K562 (cell line): Measurements from ENCODE around the gene USP32. TPM values are rescaled to one million over a fixed set of nuclear protein-coding genes. Genes with fewer than 3 reads are reported as not detected.
A peak's percentile ranks its signal among the peaks of the same experiment; 100 is the strongest.
"Not testable (repeated sequence)": the region's sequence is repeated elsewhere in the genome, so short reads cannot be mapped to it uniquely, and the experiment has no call there.

Experiments used
- ATAC-seq: fragments of 200-7000 bp; cut with Tn5 transposase; 3 replicates; pipeline ENCODE4 v1.9.1; 2020; ENCODE audit warnings: moderate library complexity
- BruUV-seq: library from RNA; stranded (reverse); fragments of 400-500 nt; replicated peaks from 2 replicates; lab custom pipeline; 2021; lab: Mats Ljungman, UMichigan
- CTCF ChIA-PET: fragments of 300-600 bp; formaldehyde crosslinking; extraction: SDS; loops from one replicate; lab custom pipeline; 2021; ENCODE audit warnings: low intra/inter-chr PET ratio; lab: Yijun Ruan, JAX
- POLR2A ChIA-PET: fragments of 300-600, 350-650 bp; sonication (Branson Sonifier 250); formaldehyde crosslinking; extraction: SDS; loops from one replicate; lab custom pipeline; 2021; ENCODE audit warnings: antibody characterized with exemption, inconsistent platforms; lab: Yijun Ruan, JAX
- DNase-seq, 4 experiments: peaks; one replicate each; pipeline versions ENCODE4 v3.0.0 to v3.0.0-alpha.2; 2011 to 2018; ENCODE audit warnings: low spot score in 3 of 4, mixed read lengths in 3 of 4; ENCODE audit errors: extremely low read depth in 1 of 4
- FAIRE-seq: peaks from 2 replicates; lab custom pipeline; 2011; peaks lifted over from hg19 to GRCh38; lab: Jason Lieb, UNC
- H2AFZ ChIP-seq: 2 replicates; pipeline ENCODE4 v1.6.0; 2011; ENCODE audit warnings: low read depth, low read length, control low read depth, inconsistent platforms
- H3K27ac ChIP-seq: fragments of 200-600 bp; 3 replicates; pipeline ENCODE4 v1.8.0; 2011; ENCODE audit warnings: low read depth, mild to moderate bottlenecking, control low read depth, inconsistent platforms, low read length, moderate library complexity, mixed read lengths; ENCODE audit errors: extremely low read depth
- H3K27me3 ChIP-seq, 2 experiments: fragments of 300-600 bp in 1 of 2; 2 replicates in 1 of 2; 3 replicates in 1 of 2; pipeline versions ENCODE4 v1.6.0 to v1.8.0; 2011; ENCODE audit warnings: inconsistent platforms in 2 of 2, low read length in 2 of 2, mild to moderate bottlenecking in 1 of 2, mixed read lengths in 1 of 2, moderate library complexity in 1 of 2; ENCODE audit not compliant: control insufficient read depth in 2 of 2, insufficient read depth in 2 of 2
- H3K36me3 ChIP-seq: fragments of 300-600 bp; 3 replicates; pipeline ENCODE4 v1.8.0; 2011; ENCODE audit warnings: mild to moderate bottlenecking, low read length, inconsistent platforms; ENCODE audit not compliant: control insufficient read depth, insufficient read depth
- H3K4me1 ChIP-seq, 2 experiments: fragments of 200-600 bp in 1 of 2; replicated peaks in 1 of 2; 2 replicates in 1 of 2; 3 replicates in 1 of 2; pipeline versions ENCODE4 v1.5.1 to v1.8.0; 2011; ENCODE audit warnings: inconsistent platforms in 2 of 2, low read length in 2 of 2, mild to moderate bottlenecking in 1 of 2, mixed read lengths in 1 of 2, moderate library complexity in 1 of 2; ENCODE audit not compliant: control insufficient read depth in 2 of 2, insufficient read depth in 2 of 2
- H3K4me2 ChIP-seq: 2 replicates; pipeline ENCODE4 v1.6.1; 2011; ENCODE audit warnings: low read length, control low read depth, inconsistent platforms, mixed read lengths; ENCODE audit not compliant: insufficient read depth
- H3K4me3 ChIP-seq: fragments of 200-600 bp; sonication (generic), shearing (Covaris generic); 2 replicates; pipeline ENCODE4 v1.5.1; 2016; ENCODE audit warnings: control low read depth, inconsistent platforms
- H3K79me2 ChIP-seq: fragments of 200-600 bp; 3 replicates; pipeline ENCODE4 v1.8.0; 2011; ENCODE audit warnings: low read length, inconsistent platforms; ENCODE audit not compliant: control insufficient read depth, insufficient read depth
- H3K9ac ChIP-seq, 2 experiments: 2 replicates each; pipeline versions ENCODE4 v1.6.0 to v1.6.1; 2011; ENCODE audit warnings: low read depth in 2 of 2, low read length in 2 of 2, control low read depth in 1 of 2, inconsistent platforms in 1 of 2, mild to moderate bottlenecking in 1 of 2, mixed read lengths in 1 of 2; ENCODE audit not compliant: insufficient read depth in 1 of 2
- H3K9me1 ChIP-seq: one replicate; pipeline ENCODE4 v1.6.0; 2011; ENCODE audit warnings: inconsistent platforms, mild to moderate bottlenecking, low read length, moderate library complexity; ENCODE audit not compliant: control insufficient read depth, insufficient read depth
- H3K9me3 ChIP-seq: replicated peaks from 2 replicates; pipeline ENCODE4 v1.5.1; 2011; ENCODE audit warnings: low read depth, low read length, inconsistent platforms; ENCODE audit not compliant: control insufficient read depth, insufficient read depth
- H4K20me1 ChIP-seq: replicated peaks from 2 replicates; pipeline ENCODE4 v1.6.1; 2011; ENCODE audit warnings: low read length, inconsistent platforms, mixed read lengths; ENCODE audit not compliant: control insufficient read depth, insufficient read depth
- WGBS: fragments of 100-300 bp; shearing (Covaris generic); methylation state at CpG from one replicate; pipeline ENCODE4 v1.1.6; 2016; ENCODE audit warnings: low coverage, mixed read lengths; ENCODE audit not compliant: insufficient coverage; ENCODE audit errors: missing lambda C conversion rate; 5-methylcytosine and 5-hydroxymethylcytosine counted together
- in situ Hi-C: fragments of 300-500 bp; cut with MboI; formaldehyde crosslinking; loops from 4 replicates; pipeline ENCODE4 v1.15.0; 2018; ENCODE audit warnings: inconsistent platforms, mixed read lengths
- intact Hi-C: fragments of 100-400 bp; cut with micrococcal nuclease; formaldehyde crosslinking; loops from 2 replicates; pipeline ENCODE4 v1.14.2; 2022
- polyA plus RNA-seq, 8 experiments: library from polyadenylated mRNA; depleted of rRNA in 4 of 8; stranded (reverse) in 5 of 8; unstranded in 3 of 8; fragments of >200 nt; fragmentation: Nextera tagmentation in 2 of 8; fragmentation: Illumina TruSeq in 1 of 8; extraction: Ambion mirVana in 2 of 8; extraction: Trizol in 1 of 8; gene quantifications; 2 replicates each; pipeline versions ENCODE4 v1.2.1 to v1.2.3, GENCODE V29; 2011 to 2014; ENCODE audit warnings: inconsistent platforms in 1 of 8, missing spikeins in 1 of 8
- total RNA-seq, 7 experiments: library from RNA; depleted of rRNA in 6 of 7; stranded (reverse); fragments of >200 nt in 6 of 7; fragmentation: Illumina TruSeq in 2 of 7; extraction: Trizol in 2 of 7; gene quantifications; 2 replicates each; pipeline versions ENCODE4 v1.2.1 to v1.2.3, GENCODE V29; 2011 to 2021; ENCODE audit warnings: low replicate concordance in 1 of 7
- TF ChIP-seq, protein P1 (sequence below), 3 experiments: fragments of 200-800 bp in 1 of 3; fragments of 250-450 bp in 1 of 3; fragments of 450-650 bp in 1 of 3; sonication (Bioruptor Pico) in 1 of 3; sonication (Bioruptor generic) in 1 of 3; formaldehyde crosslinking in 1 of 3; IDR thresholded peaks; 2 replicates each; pipeline versions ENCODE4 v1.6.1 to v1.8.0; 2016 to 2022; ENCODE audit warnings: mild to moderate bottlenecking in 2 of 3, missing genetic modification characterization in 2 of 3, missing compliant biosample characterization in 1 of 3, moderate library complexity in 1 of 3

USP32 gene
- total and polyA plus RNA-seq, 9 of the 15 experiments (the other 6 are each of a cell fraction or from before 2014, with no cell fraction given), result 18.0 to 69.3 (median 47.1) TPM

DNA sequence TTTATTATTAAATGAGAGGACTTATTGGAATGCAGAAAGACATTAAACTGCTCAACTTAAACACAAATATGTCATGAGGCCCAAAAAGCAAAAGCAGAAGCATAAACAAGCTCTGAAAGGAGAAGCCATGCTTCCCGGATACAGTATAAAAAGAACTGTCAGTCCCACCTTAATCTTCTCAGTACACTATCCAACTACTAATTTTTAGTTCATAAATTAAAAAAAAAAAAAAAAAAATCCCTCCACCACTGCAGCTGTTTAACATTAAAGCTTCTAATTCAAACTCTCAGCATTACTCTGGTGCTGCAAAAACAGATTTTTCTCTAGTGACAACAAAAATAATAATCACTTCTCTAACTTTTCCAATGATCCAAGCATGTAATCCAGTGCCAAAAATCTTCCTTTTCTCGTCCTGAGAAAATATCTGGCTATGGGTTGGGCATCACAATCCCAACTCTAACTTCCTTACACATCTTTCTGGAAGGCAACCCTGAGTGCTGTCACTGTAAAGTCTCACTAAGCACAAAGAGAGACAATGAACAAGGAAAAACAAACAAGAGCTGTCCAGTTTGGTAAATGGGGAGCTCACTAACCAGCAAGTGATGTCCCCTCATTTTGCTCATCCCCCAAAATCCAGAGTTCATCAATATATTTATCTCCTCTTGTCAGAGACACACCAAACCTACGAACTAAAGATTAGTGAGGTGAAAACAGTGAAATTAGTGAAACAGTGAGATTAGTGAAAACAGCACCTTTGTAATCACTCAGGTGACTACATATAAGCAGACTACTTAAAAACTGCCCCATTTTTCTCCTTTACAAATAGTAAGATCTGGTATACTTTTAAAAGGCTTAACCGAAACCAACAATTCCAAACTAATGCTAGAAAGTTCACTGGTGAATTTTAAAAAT is 5.5 kb downstream of the USP32 start (continued):
- TF ChIP-seq, protein P1, sequence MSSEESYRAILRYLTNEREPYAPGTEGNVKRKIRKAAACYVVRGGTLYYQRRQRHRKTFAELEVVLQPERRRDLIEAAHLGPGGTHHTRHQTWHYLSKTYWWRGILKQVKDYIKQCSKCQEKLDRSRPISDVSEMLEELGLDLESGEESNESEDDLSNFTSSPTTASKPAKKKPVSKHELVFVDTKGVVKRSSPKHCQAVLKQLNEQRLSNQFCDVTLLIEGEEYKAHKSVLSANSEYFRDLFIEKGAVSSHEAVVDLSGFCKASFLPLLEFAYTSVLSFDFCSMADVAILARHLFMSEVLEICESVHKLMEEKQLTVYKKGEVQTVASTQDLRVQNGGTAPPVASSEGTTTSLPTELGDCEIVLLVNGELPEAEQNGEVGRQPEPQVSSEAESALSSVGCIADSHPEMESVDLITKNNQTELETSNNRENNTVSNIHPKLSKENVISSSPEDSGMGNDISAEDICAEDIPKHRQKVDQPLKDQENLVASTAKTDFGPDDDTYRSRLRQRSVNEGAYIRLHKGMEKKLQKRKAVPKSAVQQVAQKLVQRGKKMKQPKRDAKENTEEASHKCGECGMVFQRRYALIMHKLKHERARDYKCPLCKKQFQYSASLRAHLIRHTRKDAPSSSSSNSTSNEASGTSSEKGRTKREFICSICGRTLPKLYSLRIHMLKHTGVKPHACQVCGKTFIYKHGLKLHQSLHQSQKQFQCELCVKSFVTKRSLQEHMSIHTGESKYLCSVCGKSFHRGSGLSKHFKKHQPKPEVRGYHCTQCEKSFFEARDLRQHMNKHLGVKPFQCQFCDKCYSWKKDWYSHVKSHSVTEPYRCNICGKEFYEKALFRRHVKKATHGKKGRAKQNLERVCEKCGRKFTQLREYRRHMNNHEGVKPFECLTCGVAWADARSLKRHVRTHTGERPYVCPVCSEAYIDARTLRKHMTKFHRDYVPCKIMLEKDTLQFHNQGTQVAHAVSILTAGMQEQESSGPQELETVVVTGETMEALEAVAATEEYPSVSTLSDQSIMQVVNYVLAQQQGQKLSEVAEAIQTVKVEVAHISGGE (CRISPR knock-in tag; IDR thresholded peaks at IDR 0.05), result peak in 1 of 3 experiments; percentile 81; a peak in 2 of 6 replicates

DNA sequence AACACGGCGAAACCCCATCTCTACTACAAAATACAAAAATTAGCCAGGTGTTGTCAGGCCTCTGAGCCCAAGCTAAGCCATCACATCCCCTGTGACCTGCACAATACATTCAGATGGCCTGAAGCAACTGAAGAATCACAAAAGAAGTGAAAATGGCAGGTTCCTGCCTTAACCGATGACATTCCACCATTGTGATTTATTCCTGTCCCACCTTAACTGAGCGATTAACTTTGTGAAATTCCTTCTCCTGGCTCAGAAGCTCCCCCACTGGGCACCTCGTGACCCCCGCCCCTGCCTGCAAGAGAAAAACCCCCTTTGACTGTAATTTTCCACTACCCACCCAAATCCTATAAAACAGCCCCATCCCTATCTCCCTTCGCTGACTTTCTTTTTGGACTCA is 7.0 kb downstream of the USP32 start:
- ATAC-seq, POLR2A ChIA-PET, DNase-seq, H3K9ac ChIP-seq, H3K27me3 ChIP-seq, CTCF ChIA-PET, H2AFZ ChIP-seq, FAIRE-seq, BruUV-seq, H3K4me3 ChIP-seq, H3K4me2 ChIP-seq, in situ Hi-C loops, H4K20me1 ChIP-seq, H3K9me1 ChIP-seq, H3K9me3 ChIP-seq, H3K27ac ChIP-seq, intact Hi-C loops: not testable (repeated sequence)
- Histone ChIP-seq H3K79me2 (peaks cover 99% of the 10 kb centered on the region), H3K36me3 (peaks cover 15% of the 10 kb centered on the region; the same call in 2 of the 3 replicates), H3K4me1 (peaks cover 13 to 40% of the 10 kb centered on the region in 2 experiments)
- 87% methylated on average over 7 of the region's 7 CpGs for WGBS
